Stimulated activated memory B cell treated with anti-CD40 and anti-IgM and Interleukin-4, amounts not matched to agents 10 μg/mL and 1 μg/mL and 100 μg/mL, for 72 hours (primary cell): ENCODE data around the gene SYNDIG1.
A peak's percentile ranks its signal among the peaks of the same experiment; 100 is the strongest.

ENCODE experiments used
- ATAC-seq: fragments of 150-1000 bp; cut with Tn5 transposase; 2 replicates; pipeline ENCODE4 v1.10.0; 2021
- H3K27ac Mint-ChIP-seq: one replicate; pipeline ENCODE4 v1.8.0; 2022; ENCODE audit warnings: mild to moderate bottlenecking, mixed read lengths
- H3K27me3 Mint-ChIP-seq: one replicate; pipeline ENCODE4 v1.8.0; 2022; ENCODE audit warnings: mixed read lengths
- H3K36me3 Mint-ChIP-seq: one replicate; pipeline ENCODE4 v1.8.0; 2022; ENCODE audit warnings: mixed read lengths
- H3K4me1 Mint-ChIP-seq: one replicate; pipeline ENCODE4 v1.8.0; 2022; ENCODE audit warnings: mixed read lengths
- H3K4me3 Mint-ChIP-seq: one replicate; pipeline ENCODE4 v1.8.0; 2022; ENCODE audit warnings: mild to moderate bottlenecking, moderate library complexity, mixed read lengths
- H3K9me3 Mint-ChIP-seq: one replicate; pipeline ENCODE4 v1.8.0; 2022; ENCODE audit warnings: mixed read lengths

SYNDIG1 gene

DNA sequence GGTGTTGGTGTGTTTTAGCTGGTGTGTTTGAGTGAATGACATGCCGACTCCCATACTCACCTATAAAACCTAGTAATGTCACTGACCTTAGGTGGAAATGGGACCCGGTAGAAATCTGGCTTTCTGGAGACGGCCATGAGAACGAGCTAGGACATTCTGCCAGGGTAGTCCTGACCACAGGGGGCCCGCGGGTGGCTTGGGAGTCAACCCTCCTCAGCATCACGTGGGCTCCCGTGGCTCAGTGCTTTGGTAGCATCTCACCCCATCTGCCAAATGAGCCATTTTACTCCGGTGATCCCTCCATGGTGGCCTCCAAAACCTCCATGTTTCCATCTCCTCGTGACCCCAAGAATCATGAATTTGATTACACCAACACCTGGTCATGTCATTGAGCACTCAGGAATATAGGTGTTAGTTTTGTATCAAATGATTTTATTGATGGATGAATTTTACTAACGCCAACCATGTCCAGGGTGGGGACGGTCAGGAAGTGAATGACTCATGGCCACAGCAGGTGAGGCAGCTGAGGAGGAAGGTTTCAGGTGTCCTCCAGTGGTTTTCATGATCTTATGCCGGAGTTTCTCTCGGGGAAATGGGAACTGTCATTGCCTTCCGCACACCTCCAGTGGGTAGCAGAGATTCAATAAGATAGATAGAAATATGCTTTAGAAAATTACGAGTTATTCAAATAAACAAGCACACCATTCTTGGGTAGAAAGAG, 195.0 kb downstream of the SYNDIG1 start:
- no peak overlapping the region for H3K4me3 Mint-ChIP-seq
- no peaks in the 10 kb centered on the region for H3K9me3 Mint-ChIP-seq
- H3K36me3 Mint-ChIP-seq, result no peaks in the 10 kb centered on the region
- peaks cover 3% of the 10 kb centered on the region for H3K27me3 Mint-ChIP-seq
- no peak for ATAC-seq
- H3K4me1 Mint-ChIP-seq, result no peaks in the 10 kb centered on the region
- no peak overlapping the region for H3K27ac Mint-ChIP-seq

DNA sequence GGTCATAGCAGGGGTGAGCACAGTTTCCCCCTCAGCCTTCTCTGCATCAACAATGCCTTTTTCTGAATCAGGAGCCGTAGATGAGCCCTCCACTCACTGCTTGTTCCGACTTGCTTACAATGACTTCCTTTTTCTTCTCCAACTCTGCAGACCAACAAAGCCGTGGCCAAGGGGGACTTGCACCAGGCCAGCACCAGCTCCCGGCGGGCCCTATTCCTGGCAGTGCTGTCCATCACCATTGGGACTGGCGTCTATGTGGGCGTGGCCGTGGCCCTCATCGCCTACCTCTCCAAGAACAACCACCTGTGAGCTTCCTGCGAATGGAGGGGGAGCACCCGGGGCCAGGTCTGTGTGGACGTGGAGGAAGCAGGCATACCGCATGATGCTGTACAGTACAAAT, 195.8 kb downstream of the SYNDIG1 start:
- Mint-ChIP-seq H3K9me3 (no peaks in the 10 kb centered on the region), H3K4me3 (no peak overlapping the region), H3K27ac (no peak overlapping the region), H3K27me3 (peaks cover 10% of the 10 kb centered on the region), H3K36me3 (no peaks in the 10 kb centered on the region), H3K4me1 (no peaks in the 10 kb centered on the region)
- no peak for ATAC-seq

DNA sequence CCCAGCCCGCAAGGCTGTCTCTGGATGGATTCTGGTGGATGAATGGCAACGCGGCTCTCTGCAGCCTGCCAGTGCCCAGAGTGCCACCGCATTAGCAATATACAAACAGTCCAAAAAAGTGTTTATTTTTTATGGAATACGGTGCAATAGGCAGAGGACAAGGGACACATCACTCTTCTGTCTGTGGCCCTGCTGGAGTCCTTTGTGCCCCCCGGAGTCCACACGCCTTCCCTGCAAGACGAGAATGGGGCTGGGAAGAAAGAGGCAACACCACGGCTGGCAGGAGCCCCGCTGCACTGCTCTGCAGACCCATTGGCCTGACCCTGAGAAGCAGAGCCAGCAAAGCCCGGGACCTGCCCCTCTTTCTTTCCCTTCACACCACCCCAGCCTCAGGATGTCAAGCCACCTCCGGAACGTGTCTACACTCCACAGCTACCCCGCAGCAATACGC, 196.3 kb downstream of the SYNDIG1 start:
- ATAC-seq, result no peak
- H3K4me1 Mint-ChIP-seq, result no peaks in the 10 kb centered on the region
- no peak overlapping the region for H3K4me3 Mint-ChIP-seq
- H3K9me3 Mint-ChIP-seq, result no peaks in the 10 kb centered on the region
- H3K27ac Mint-ChIP-seq, result no peak overlapping the region
- H3K27me3 Mint-ChIP-seq, result peaks cover 10% of the 10 kb centered on the region
- H3K36me3 Mint-ChIP-seq, result no peaks in the 10 kb centered on the region

- ATAC-seq, result no peak
- Mint-ChIP-seq H3K27ac (no peak overlapping the region), H3K27me3 (peaks cover 10% of the 10 kb centered on the region), H3K36me3 (no peaks in the 10 kb centered on the region), H3K9me3 (no peaks in the 10 kb centered on the region), H3K4me3 (no peak overlapping the region), H3K4me1 (peaks cover 6% of the 10 kb centered on the region)
These were observed 198.4 kb downstream of the SYNDIG1 start for GRCh38 chr20:24667689-24668383.

DNA sequence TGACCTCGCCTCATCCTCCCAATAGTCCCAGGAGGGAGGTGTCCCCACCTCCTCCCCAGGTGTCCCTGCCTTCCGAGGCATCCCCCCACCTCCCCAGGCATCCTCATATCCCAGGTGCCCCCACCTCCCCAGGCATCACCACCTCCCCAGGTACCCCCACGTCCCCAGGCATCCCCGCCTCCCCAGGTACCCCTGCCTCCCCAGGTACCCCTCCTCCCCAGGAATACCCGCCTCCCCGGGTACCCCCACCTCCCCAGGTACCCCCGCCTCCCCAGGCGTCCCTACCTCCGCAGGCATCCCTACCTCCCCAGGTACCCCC, 198.9 kb downstream of the SYNDIG1 start:
- H3K36me3 Mint-ChIP-seq, result no peaks in the 10 kb centered on the region
- H3K9me3 Mint-ChIP-seq, result no peaks in the 10 kb centered on the region
- peaks cover 7% of the 10 kb centered on the region for H3K4me1 Mint-ChIP-seq
- peak; percentile 49 for ATAC-seq
- no peak overlapping the region for H3K27ac Mint-ChIP-seq
- no peak overlapping the region for H3K4me3 Mint-ChIP-seq
- peaks cover 10% of the 10 kb centered on the region for H3K27me3 Mint-ChIP-seq

DNA sequence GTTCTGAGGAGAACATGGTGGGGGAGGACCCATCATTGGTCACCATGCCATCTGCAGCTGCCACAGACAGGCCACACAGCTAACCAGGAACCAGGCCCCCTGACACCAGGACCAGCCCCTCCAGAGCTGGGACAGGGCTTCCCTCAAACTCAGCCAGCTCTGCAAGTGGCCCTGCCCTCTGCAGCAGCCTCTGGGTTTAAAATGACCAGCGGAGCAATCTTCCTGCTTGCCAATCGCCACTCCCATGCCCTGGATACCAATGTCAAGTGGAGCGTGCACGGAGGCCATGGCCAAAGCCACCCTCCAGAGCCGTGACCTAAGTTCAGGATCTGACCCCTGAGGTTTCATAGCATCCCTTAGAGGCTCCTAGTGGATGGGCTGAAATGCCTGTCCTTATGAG, 199.4 kb downstream of the SYNDIG1 start:
- Mint-ChIP-seq H3K9me3 (no peaks in the 10 kb centered on the region), H3K4me1 (peaks cover 7% of the 10 kb centered on the region), H3K27me3 (peaks cover 10% of the 10 kb centered on the region), H3K4me3 (no peak overlapping the region), H3K27ac (no peak overlapping the region), H3K36me3 (no peaks in the 10 kb centered on the region)
- ATAC-seq, result no peak

- no peak for ATAC-seq
- no peaks in the 10 kb centered on the region for H3K36me3 Mint-ChIP-seq
- peaks cover 7% of the 10 kb centered on the region for H3K4me1 Mint-ChIP-seq
- no peak overlapping the region for H3K27ac Mint-ChIP-seq
- H3K9me3 Mint-ChIP-seq, result no peaks in the 10 kb centered on the region
- no peak overlapping the region for H3K4me3 Mint-ChIP-seq
- peaks cover 10% of the 10 kb centered on the region for H3K27me3 Mint-ChIP-seq
These were observed 200.3 kb downstream of the SYNDIG1 start for GRCh38 chr20:24669701-24670100.

DNA sequence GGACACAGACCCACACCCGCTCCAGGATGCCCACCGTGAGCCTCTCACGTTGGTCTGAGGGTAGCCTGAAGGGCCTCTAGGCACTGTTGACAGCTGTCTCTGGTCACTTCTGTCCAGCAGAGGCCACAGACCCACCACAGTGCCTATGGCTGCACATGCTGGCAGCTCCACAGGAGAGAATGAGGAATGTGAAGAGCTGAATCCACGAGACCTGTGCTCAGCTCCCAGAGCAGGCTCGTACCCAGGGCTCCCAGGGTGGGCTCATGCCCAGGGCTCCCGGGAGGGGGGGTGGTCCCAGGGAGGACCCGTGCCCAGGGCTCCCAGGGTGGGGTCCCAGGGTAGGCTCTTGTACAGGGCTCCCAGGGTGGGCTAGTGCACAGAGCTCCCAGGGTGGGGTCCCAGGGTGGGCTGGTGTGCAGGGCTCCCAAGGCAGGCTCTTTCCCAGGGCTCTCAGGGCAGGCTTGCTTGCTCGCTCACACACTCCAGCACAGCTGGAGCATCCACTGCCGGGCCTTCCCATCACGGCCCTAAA, 201.0 kb downstream of the SYNDIG1 start:
- H3K4me1 Mint-ChIP-seq, result peaks cover 7% of the 10 kb centered on the region
- H3K27me3 Mint-ChIP-seq, result peaks cover 10% of the 10 kb centered on the region
- no peaks in the 10 kb centered on the region for H3K36me3 Mint-ChIP-seq
- no peak overlapping the region for H3K4me3 Mint-ChIP-seq
- no peaks in the 10 kb centered on the region for H3K9me3 Mint-ChIP-seq
- peak; percentile 39 for ATAC-seq
- H3K27ac Mint-ChIP-seq, result no peak overlapping the region

GRCh38 chr20:24670981-24671380, 201.6 kb downstream of the SYNDIG1 start:
- Mint-ChIP-seq H3K4me1 (peaks cover 7% of the 10 kb centered on the region), H3K27ac (no peak overlapping the region), H3K4me3 (no peak overlapping the region), H3K27me3 (peaks cover 10% of the 10 kb centered on the region), H3K36me3 (no peaks in the 10 kb centered on the region), H3K9me3 (no peaks in the 10 kb centered on the region)
- no peak for ATAC-seq

GRCh38 chr20:24672181-24672880, 202.9 kb downstream of the SYNDIG1 start:
- Mint-ChIP-seq H3K4me1 (peaks cover 7% of the 10 kb centered on the region), H3K9me3 (no peaks in the 10 kb centered on the region), H3K36me3 (no peaks in the 10 kb centered on the region), H3K27ac (no peak overlapping the region), H3K4me3 (no peak overlapping the region), H3K27me3 (peaks cover 10% of the 10 kb centered on the region)
- no peak for ATAC-seq

DNA sequence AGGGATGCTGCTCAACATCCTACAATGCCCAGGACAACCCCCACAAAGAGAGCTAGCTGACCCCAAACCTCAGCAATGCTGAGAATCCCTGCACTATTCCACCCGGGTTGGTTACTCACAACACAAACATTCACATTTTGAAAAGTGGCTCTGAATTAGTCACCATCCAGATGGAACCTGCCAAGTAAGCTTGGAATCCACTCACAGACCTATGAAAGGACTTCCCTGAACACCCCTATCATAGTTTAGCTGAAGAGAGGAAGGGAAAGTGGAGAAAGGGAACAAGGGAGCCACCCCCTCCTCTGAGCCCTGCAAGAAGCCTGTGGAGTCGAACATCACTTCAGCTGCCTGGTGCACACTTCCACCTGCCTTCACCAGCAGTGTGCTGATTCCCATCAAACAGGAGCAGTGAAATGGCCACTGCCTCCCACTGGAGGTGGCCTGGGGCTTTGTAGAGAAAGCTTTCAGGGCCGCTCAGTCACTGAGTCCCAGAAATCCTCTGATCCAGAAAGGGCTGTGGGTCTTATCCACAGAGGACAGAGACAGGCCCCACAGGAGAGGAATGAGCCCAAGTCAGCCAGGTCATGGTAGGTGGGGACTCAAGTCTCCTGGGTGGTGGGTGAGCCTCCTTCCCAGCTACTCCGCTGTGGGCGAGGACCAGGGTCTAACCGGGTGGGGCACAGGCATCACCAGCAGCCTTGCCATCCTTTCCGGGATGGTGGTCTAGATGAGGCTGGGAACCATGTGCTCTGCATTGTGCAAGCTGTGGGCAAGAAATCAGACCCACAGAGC, 203.7 kb downstream of the SYNDIG1 start:
- peaks cover 7% of the 10 kb centered on the region for H3K4me1 Mint-ChIP-seq
- H3K4me3 Mint-ChIP-seq, result no peak overlapping the region
- H3K36me3 Mint-ChIP-seq, result no peaks in the 10 kb centered on the region
- peaks cover 10% of the 10 kb centered on the region for H3K27me3 Mint-ChIP-seq
- H3K9me3 Mint-ChIP-seq, result no peaks in the 10 kb centered on the region
- H3K27ac Mint-ChIP-seq, result no peak overlapping the region
- no peak for ATAC-seq

GRCh38 chr20:24673678-24674570, 204.5 kb downstream of the SYNDIG1 start:
- no peak for ATAC-seq
- Mint-ChIP-seq H3K4me3 (no peak overlapping the region), H3K9me3 (no peaks in the 10 kb centered on the region), H3K27ac (no peak overlapping the region), H3K27me3 (peaks cover 10% of the 10 kb centered on the region), H3K36me3 (no peaks in the 10 kb centered on the region), H3K4me1 (peaks cover 7% of the 10 kb centered on the region)

DNA sequence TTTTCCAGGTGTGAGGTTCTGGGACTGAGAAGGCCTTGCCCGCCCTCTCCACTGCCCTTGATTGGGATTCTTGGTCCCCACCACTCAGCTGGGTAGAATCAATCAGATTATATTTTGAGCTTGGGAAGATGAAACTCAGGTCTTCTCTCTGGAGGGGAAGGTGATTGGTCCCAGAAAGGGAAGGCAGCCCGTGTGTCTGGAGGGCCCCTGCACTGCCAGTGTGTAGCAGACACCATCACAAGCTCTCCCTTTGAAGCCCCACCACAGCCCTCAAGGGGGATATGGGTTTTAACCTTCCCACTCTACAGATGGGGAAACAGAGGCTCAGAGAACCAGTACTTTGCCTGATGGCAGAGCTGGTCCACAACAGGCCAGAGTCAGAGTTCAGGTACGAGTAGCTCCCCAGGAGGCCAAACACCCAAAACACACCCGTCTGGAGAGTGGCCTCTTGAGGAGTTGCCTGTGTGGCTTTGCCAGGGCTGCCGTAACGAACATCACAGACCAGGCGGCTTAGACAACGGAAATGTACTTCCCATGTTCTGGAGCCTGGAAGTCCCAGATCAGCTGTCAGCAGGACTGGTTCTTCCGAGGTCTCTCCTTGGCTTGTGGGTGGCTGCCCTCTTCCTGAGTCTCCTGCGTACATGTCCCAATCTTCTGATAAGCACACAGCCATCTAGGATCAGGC, 205.6 kb downstream of the SYNDIG1 start:
- no peak overlapping the region for H3K27ac Mint-ChIP-seq
- no peaks in the 10 kb centered on the region for H3K9me3 Mint-ChIP-seq
- H3K4me1 Mint-ChIP-seq, result peaks cover 7% of the 10 kb centered on the region
- ATAC-seq, result no peak
- no peak overlapping the region for H3K4me3 Mint-ChIP-seq
- no peaks in the 10 kb centered on the region for H3K27me3 Mint-ChIP-seq
- H3K36me3 Mint-ChIP-seq, result no peaks in the 10 kb centered on the region
